ENCODE data around the gene FABP6.

FABP6 gene

GRCh38 chr5:160266752-160267345 lies 37.5 kb downstream of the FABP6 start:
- Mint-ChIP-seq H3K27me3 (peaks cover 56% of the 10 kb centered on the region), H3K4me1 (peaks cover 22% of the 10 kb centered on the region), H3K27ac (no peak overlapping the region), H3K9me3 (no peaks in the 10 kb centered on the region), H3K36me3 (no peaks in the 10 kb centered on the region), H3K4me3 (no peak overlapping the region)
- ATAC-seq, result no peak

- Mint-ChIP-seq H3K27ac (no peak overlapping the region), H3K9me3 (no peaks in the 10 kb centered on the region), H3K4me1 (peaks cover 13% of the 10 kb centered on the region), H3K4me3 (no peak overlapping the region), H3K27me3 (peaks cover 52% of the 10 kb centered on the region), H3K36me3 (no peaks in the 10 kb centered on the region)
- no peak for ATAC-seq
These were observed 38.8 kb downstream of the FABP6 start for GRCh38 chr5:160268121-160268520.

GRCh38 chr5:160269017-160269416 lies 39.7 kb downstream of the FABP6 start:
- Mint-ChIP-seq H3K27me3 (peaks cover 43% of the 10 kb centered on the region), H3K4me1 (peaks cover 11% of the 10 kb centered on the region), H3K36me3 (no peaks in the 10 kb centered on the region), H3K9me3 (no peaks in the 10 kb centered on the region), H3K27ac (no peak overlapping the region), H3K4me3 (no peak overlapping the region)
- no peak for ATAC-seq

- H3K27ac Mint-ChIP-seq, result no peak overlapping the region
These were observed 41.4 kb downstream of the FABP6 start for GRCh38 chr5:160270704-160271103.

GRCh38 chr5:160271396-160271795 lies 42.1 kb downstream of the FABP6 start:
- Mint-ChIP-seq H3K27ac (peak overlapping the region; percentile 33), H3K4me3 (no peak overlapping the region), H3K27me3 (peaks cover 36% of the 10 kb centered on the region), H3K9me3 (no peaks in the 10 kb centered on the region), H3K4me1 (peaks cover 16% of the 10 kb centered on the region), H3K36me3 (no peaks in the 10 kb centered on the region)
- ATAC-seq, result peak; percentile 38

More at GRCh38 chr5:160270704-160271103, 41.4 kb downstream of the FABP6 start:
- no peaks in the 10 kb centered on the region for H3K9me3 Mint-ChIP-seq
- no peaks in the 10 kb centered on the region for H3K36me3 Mint-ChIP-seq
- peaks cover 43% of the 10 kb centered on the region for H3K27me3 Mint-ChIP-seq
- H3K4me3 Mint-ChIP-seq, result no peak overlapping the region
- peaks cover 16% of the 10 kb centered on the region for H3K4me1 Mint-ChIP-seq
- ATAC-seq, result no peak

- no peaks in the 10 kb centered on the region for H3K9me3 Mint-ChIP-seq
- ATAC-seq, result no peak
- peak overlapping the region; percentile 33 for H3K27ac Mint-ChIP-seq
- H3K27me3 Mint-ChIP-seq, result peaks cover 34% of the 10 kb centered on the region
- no peaks in the 10 kb centered on the region for H3K36me3 Mint-ChIP-seq
- peaks cover 16% of the 10 kb centered on the region for H3K4me1 Mint-ChIP-seq
- H3K4me3 Mint-ChIP-seq, result no peak overlapping the region
These were observed 42.5 kb downstream of the FABP6 start for GRCh38 chr5:160271836-160272235.

GRCh38 chr5:160272264-160272663 lies 43.0 kb downstream of the FABP6 start:
- no peak for ATAC-seq
- peaks cover 16% of the 10 kb centered on the region for H3K4me1 Mint-ChIP-seq
- H3K4me3 Mint-ChIP-seq, result no peak overlapping the region
- H3K9me3 Mint-ChIP-seq, result no peaks in the 10 kb centered on the region
- H3K27me3 Mint-ChIP-seq, result peaks cover 35% of the 10 kb centered on the region
- no peaks in the 10 kb centered on the region for H3K36me3 Mint-ChIP-seq
- no peak overlapping the region for H3K27ac Mint-ChIP-seq

GRCh38 chr5:160272889-160273288 lies 43.6 kb downstream of the FABP6 start:
- no peak overlapping the region for H3K27ac Mint-ChIP-seq
- H3K36me3 Mint-ChIP-seq, result no peaks in the 10 kb centered on the region
- H3K27me3 Mint-ChIP-seq, result peaks cover 38% of the 10 kb centered on the region
- ATAC-seq, result no peak
- H3K9me3 Mint-ChIP-seq, result no peaks in the 10 kb centered on the region
- H3K4me1 Mint-ChIP-seq, result peaks cover 16% of the 10 kb centered on the region
- H3K4me3 Mint-ChIP-seq, result no peak overlapping the region

- no peak for ATAC-seq
- H3K9me3 Mint-ChIP-seq, result no peaks in the 10 kb centered on the region
- no peaks in the 10 kb centered on the region for H3K36me3 Mint-ChIP-seq
- peaks cover 16% of the 10 kb centered on the region for H3K4me1 Mint-ChIP-seq
- no peak overlapping the region for H3K27ac Mint-ChIP-seq
- H3K27me3 Mint-ChIP-seq, result peaks cover 38% of the 10 kb centered on the region
- no peak overlapping the region for H3K4me3 Mint-ChIP-seq
These were observed 45.2 kb downstream of the FABP6 start for GRCh38 chr5:160274483-160274931.

GRCh38 chr5:160278343-160278742 lies 49.0 kb downstream of the FABP6 start:
- H3K36me3 Mint-ChIP-seq, result no peaks in the 10 kb centered on the region
- H3K4me3 Mint-ChIP-seq, result no peak overlapping the region
- peaks cover 5% of the 10 kb centered on the region for H3K4me1 Mint-ChIP-seq
- H3K27me3 Mint-ChIP-seq, result peaks cover 38% of the 10 kb centered on the region
- H3K9me3 Mint-ChIP-seq, result no peaks in the 10 kb centered on the region
- ATAC-seq, result no peak
- no peak overlapping the region for H3K27ac Mint-ChIP-seq

GRCh38 chr5:160280384-160281095 lies 51.2 kb downstream of the FABP6 start:
- no peak overlapping the region for H3K27ac Mint-ChIP-seq
- H3K4me1 Mint-ChIP-seq, result no peaks in the 10 kb centered on the region
- no peak overlapping the region for H3K4me3 Mint-ChIP-seq
- no peaks in the 10 kb centered on the region for H3K9me3 Mint-ChIP-seq
- no peaks in the 10 kb centered on the region for H3K36me3 Mint-ChIP-seq
- peak; percentile 9 for ATAC-seq
- H3K27me3 Mint-ChIP-seq, result peaks cover 30% of the 10 kb centered on the region

GRCh38 chr5:160281275-160281674 lies 52.0 kb downstream of the FABP6 start:
- Mint-ChIP-seq H3K4me1 (no peaks in the 10 kb centered on the region), H3K9me3 (no peaks in the 10 kb centered on the region), H3K27me3 (peaks cover 37% of the 10 kb centered on the region)

GRCh38 chr5:160284291-160284873 lies 55.1 kb downstream of the FABP6 start:
- H3K9me3 Mint-ChIP-seq, result no peaks in the 10 kb centered on the region
- no peaks in the 10 kb centered on the region for H3K4me1 Mint-ChIP-seq
- no peak overlapping the region for H3K4me3 Mint-ChIP-seq
- no peak overlapping the region for H3K27ac Mint-ChIP-seq
- H3K36me3 Mint-ChIP-seq, result no peaks in the 10 kb centered on the region
- no peak for ATAC-seq
- peaks cover 33% of the 10 kb centered on the region for H3K27me3 Mint-ChIP-seq

More at GRCh38 chr5:160281275-160281674, 52.0 kb downstream of the FABP6 start:
- Mint-ChIP-seq H3K36me3 (no peaks in the 10 kb centered on the region), H3K27ac (no peak overlapping the region), H3K4me3 (no peak overlapping the region)
- ATAC-seq, result no peak

GRCh38 chr5:160285316-160285715 lies 56.0 kb downstream of the FABP6 start:
- Mint-ChIP-seq H3K27me3 (peaks cover 28% of the 10 kb centered on the region), H3K36me3 (no peaks in the 10 kb centered on the region), H3K9me3 (no peaks in the 10 kb centered on the region), H3K4me1 (no peaks in the 10 kb centered on the region), H3K27ac (no peak overlapping the region), H3K4me3 (no peak overlapping the region)
- no peak for ATAC-seq

GRCh38 chr5:160286947-160287346 lies 57.6 kb downstream of the FABP6 start:
- Mint-ChIP-seq H3K36me3 (no peaks in the 10 kb centered on the region), H3K4me3 (no peak overlapping the region), H3K9me3 (no peaks in the 10 kb centered on the region), H3K4me1 (no peaks in the 10 kb centered on the region), H3K27ac (no peak overlapping the region), H3K27me3 (peaks cover 25% of the 10 kb centered on the region)
- ATAC-seq, result no peak

All from stimulated activated memory B cell treated with anti-CD40 and anti-IgM and Interleukin-4, amounts not matched to agents 10 μg/mL and 1 μg/mL and 100 μg/mL, for 72 hours (primary cell).